LNCAP (cell line): Measurements from ENCODE around the gene XKR8.

Source experiments
- CTCF ChIP-seq: fragments of 450-650 bp; IDR thresholded peaks from 2 replicates; pipeline ENCODE4 v1.5.1; 2017; ENCODE audit warnings: mild to moderate bottlenecking

The XKR8 gene

GRCh38 chr1:27941671-27942540 is 17.9 kb upstream of the XKR8 start:
- no peak for TF ChIP-seq CTCF

DNA sequence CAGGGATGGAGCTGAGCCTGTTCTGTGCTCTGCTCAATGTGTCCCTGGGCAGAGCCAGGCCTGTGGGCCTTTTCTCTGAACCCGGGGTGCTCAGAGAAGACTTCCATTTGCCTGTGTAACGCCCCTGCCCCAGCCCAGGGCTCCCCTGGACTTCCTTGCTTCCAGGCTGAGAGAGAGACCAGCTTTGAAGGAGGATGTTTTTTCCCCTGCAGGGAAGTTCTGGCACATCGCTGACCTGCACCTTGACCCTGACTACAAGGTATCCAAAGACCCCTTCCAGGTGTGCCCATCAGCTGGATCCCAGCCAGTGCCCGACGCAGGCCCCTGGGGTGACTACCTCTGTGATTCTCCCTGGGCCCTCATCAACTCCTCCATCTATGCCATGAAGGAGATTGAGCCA is 14.8 kb upstream of the XKR8 start:
- no peak for TF ChIP-seq CTCF

DNA sequence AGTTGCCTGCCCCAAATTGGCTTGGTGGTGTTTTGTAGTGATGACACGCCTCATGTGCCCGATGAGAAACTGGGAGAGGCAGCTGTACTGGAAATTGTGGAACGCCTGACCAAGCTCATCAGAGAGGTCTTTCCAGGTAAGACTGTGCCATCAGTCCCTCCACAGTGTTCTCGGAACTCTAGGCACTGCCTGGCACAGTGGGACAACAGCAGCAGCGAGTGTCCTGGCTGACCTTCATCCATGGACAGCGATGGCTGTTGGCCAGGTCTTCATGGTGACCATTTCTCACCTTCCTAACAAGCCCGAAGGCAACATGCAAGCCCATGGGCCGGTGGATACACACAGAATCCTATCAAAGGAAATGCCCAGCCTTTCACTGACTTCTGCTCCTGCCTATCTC is 10.7 kb upstream of the XKR8 start:
- TF ChIP-seq CTCF = no peak

- no peak for TF ChIP-seq CTCF
These were observed 8.4 kb upstream of the XKR8 start for GRCh38 chr1:27951396-27951795.

DNA sequence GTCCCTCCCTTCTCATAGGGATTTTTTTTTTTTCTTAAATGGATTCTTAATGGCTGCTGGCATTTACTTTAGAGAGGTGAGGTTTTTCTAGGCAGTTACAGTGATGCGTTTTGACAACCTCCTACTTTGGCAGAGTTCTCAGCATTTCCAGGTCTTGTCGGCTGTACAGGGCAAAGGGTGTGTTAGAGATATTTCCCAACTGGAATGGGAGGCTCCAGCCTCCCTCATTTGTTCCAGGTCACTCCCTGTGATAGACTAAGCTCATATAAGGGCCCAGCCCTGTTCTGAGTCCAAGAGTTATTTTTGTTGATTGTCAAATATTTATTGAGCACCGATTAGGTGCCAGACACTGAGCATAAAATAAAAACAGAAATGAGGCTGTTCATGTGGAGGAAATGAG is 7.6 kb upstream of the XKR8 start:
- TF ChIP-seq CTCF = no peak

GRCh38 chr1:27954186-27954585 is 5.6 kb upstream of the XKR8 start:
- TF ChIP-seq CTCF = no peak

DNA sequence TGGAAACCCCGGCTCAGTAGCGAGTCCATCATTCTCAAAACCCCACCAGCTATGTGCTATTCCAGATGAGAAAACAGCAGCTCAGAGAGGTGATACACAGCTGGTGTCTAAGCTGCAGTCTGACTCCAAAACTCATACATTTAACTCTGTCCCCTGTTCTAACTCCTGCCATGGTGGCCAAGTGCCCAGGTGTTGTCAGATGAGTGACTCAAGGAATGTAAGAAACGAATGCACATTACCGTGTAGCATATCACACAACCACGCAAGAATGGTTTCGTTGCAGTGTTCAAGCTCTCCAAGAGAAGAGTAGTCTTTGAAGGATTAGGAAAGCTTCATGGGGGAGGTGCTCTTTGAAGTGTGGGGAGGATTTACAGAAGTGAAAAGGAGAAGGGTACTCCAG is 4.7 kb upstream of the XKR8 start:
- no peak for TF ChIP-seq CTCF

- no peak for TF ChIP-seq CTCF
These were observed 3.0 kb upstream of the XKR8 start for GRCh38 chr1:27956761-27957160.
